NCI-H128 (cell line): ENCODE data around the gene TMEM18.

Experiments used
- DNase-seq: peaks from one replicate; lab custom pipeline; 2025; ENCODE audit not compliant: unreplicated experiment; lab: John Stamatoyannopoulos, UW

Gene TMEM18

DNA sequence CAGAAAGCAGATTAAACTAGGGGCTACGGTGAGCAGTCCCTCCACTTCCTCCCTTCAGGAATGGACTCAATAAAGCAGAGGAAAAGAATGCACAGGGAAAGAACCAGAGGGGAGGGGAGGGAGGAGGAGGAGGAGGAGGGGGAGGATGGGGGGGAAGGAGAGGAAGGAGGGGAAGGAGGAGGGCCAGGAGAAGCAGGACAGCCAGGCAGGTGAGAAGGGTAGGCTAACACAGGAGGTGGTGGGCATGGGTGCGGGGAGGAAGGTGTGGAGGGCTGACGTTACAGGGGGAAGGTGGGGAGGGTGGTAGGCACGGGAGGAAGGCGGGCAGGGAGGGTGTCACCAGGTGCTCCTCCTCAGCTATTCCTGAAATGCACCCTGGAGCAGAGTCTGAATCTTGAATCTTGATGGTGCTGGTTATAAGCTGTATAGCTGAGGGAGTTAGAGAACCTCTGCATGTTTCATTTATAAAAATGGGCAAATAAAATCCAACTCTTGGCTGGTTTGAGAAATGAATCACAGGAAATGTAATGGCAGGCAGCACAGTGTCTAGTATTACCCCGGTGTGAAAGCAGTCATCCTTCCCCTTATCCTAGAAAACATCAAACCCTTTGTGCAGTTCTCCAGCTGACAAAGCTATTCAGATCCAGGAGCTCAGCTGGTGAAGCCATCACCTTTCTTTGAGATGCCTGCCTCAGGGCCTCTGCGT, 3.4 kb downstream of the TMEM18 start:
- no peak for DNase-seq

DNA sequence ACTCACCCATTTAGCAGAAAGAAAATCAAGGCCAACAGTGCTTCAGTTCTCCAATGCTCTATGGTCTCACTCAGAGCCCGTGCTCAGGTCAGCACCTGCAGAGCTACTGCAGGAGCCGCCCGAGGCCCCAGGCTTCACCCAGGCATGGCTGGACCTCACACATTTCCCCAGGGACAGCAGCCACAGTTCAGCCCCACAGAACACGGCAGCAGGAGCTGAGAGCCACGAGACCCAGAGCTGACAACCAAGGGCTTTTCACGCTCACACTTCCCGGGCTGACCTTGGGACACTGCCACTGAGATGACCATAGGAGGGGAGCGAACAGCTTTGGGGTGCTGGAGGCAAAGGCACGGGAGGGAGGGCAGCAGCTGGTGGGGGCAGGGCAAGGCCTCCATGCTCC, 4.2 kb downstream of the TMEM18 start:
- DNase-seq: no peak

DNA sequence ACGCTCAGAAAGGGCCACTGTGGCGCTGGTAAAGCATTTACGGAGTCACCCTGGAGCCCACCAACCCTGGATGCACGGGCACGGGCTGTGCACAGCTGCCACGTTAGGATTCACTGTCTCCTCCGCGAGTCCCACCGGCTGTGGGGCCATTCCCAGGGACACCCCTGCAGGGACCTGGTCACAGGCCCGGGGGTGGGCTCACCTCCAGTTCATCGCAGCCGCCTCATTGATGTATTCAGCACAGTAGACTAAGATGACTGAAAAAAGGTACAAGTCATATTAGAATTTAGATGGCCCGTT, 4.7 kb downstream of the TMEM18 start:
- no peak for DNase-seq

DNA sequence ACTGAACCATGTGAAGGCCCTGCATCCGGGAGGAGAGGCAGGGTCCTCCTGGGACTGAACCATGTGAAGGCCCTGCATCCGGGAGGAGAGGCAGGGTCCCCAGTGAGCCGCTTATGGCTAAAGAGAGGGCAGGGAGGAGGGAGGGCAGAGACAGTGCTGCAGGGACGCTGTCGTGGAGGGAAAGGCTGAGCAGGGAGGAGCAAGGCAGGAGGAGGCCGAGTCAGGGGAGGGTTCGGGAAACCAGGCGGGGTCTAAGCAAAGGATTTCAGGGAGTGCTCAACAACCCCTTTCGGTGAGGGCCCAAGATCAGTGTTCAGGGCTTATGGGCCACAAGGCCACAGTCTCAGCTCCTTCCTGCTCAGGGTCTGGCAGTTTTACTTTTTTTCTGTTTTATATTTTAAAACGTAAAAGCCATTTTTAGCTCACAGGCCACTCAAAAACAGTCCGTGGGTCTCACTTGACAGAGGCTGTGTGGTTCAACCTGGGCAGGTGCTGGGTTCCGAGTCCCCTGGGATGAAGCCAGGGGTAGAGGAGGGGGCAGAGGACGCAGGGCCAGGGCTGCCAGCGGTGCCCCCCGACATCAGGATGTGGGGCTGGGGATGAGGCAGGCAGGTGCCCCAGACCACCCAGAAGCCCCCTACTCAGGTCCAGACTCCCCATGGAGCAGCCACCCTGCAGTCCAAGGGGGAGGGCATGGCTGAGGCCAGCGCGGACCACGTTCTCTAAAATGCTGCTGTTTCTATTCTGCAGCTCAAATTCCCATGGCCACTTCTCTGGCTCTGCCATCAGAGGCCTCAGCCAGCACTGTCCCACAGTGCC, 5.2 kb downstream of the TMEM18 start:
- no peak for DNase-seq

DNA sequence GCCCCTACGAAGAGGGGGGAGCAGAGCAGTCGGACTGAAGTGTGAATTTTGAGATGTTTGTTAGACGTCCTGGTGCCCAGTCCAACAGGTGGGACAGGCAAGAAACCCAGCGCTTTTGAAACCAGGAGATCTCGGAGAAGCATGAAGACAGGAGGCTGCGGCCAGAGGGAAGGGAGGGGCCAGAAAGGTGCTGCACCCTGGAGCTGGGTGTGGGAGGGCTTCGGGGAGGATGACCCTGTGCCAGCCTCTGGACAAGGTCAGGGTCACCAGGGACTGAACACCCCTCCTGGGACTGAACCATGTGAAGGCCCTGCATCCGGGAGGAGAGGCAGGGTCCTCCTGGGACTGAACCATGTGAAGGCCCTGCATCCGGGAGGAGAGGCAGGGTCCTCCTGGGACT, 6.1 kb downstream of the TMEM18 start:
- DNase-seq: no peak

DNA sequence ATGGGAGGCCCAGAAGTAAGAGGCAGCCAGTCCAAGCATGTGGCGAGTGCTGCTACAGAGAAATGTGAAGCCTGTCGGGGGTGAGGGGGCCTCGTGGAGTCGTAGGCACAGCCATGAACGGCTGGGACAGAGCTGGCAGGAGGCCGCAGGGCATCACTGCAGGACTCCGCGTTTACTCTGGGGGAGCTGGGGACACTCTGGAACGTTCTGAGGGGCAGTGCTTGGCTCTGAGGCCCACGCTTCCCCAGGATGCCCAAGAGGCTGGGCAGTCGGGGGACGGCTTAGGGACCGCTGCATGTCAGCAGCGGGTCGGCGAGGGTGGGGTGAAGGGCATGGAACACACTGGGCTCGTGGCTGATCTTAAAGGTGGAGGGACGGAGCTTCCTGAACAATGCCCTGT, 6.6 kb downstream of the TMEM18 start:
- no peak for DNase-seq

DNA sequence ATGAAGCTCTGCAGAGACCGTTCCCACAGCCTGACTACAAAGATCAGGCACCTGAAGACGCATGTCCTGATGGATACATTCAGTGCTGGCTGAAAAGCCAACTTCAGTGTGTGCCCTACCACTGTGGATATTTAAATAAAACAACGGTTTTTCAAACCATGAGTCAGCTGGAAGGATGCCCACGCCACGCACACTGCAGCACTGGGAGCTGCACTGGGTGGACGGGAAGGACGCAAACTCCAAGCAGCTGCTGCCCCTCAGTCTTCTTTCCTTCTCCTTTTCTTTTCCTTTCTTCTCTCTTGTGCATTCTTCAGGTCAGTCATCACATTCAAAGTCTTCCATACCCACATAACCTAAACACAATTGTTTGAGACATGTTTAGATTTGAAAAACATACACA, 7.9 kb downstream of the TMEM18 start:
- no peak for DNase-seq

DNA sequence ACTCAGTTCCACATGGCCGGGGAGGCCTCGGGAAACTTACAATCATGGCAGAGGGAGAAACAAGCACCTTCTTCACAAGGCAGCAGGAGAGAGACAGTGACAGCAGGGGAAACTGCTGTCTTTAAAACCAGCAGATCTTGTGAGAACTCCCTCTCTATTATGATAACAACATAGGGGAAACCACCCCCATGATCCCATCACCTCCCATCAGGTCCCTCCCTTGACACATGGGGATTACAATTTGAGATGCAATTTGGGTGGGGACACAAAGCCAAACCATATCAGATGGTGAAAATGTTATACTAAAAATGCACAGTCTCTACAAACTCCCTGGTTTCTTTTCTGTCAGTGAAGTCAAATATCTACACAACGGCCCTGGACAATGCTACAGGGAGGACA, 9.2 kb downstream of the TMEM18 start:
- no peak for DNase-seq

DNA sequence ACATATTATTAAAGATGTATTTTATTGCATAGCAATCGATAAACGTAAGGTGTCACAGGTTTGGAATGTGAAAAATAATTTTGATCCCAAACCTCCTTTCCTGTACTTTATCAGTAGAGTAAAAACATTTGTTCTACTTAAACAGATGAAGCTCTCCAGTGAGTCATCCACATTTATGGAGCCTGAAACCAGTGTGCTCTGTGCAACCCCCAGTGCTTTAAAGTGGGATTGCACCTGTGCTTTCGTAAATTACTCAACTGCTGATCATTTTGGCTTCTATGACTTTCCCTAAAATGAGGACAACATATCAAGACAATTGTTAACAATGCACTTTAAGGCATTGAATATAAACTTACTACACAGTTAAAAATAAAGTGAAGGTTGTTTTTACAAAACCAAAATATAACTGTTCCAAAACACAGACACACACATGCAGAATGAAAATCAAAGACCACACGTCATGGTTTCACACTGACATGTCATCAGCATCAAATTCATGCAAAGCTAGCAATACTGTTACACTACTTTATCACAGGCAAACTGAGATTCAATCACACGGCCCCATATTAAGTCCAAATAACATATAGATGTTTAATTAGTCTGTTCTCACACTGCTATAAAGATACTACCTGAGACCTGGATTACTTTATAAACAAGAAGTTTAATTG, 9.7 kb downstream of the TMEM18 start:
- DNase-seq: no peak

DNA sequence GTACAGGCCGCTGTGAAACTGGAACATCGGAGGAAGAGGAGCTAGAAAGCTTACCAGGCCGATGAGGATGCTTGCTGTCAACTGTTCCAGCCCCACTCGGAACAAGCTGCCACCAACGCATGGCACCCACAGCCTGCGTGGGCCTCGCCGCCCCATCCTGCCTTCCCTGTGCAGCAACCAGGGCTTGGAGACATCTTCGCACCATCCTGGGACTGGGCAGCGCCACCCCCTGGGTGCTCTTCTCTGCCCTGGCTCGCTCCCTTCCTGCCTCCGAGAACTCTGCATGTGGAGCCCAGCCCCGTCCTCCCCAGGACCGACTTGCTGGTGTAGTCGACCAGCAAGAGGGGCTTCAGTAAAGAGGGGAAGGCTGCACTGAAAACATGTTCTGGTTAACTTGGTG, 10.8 kb downstream of the TMEM18 start:
- no peak for DNase-seq

DNA sequence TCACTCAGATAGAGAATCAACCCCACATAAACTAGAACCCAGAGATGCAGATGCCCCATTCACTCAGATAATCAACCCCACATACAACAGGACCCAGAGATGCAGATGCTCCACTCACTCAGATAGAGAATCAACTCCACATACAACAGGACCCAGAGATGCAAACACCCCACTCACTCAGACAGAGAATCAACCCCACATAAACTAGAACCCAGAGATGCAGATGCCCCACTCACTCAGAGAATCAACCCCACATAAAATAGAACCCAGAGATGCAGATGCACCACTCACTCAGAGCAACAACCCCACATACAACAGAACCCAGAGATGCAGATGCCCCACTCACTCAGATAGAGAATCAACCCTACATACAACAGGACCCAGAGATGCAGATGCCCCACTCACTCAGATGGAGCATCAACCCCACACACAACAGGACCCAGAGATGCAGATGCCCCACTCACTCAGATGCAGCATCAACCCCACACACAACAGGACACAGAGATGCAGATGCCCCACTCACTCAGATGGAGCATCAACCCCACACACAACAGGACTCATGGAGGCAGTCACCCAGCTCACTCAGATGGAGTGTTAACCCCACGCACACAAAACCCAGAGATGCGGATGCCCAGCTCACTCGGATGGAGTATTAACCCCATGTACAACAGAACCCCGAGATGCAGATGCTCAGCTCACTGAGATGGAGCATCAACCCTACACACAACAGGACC, 11.7 kb downstream of the TMEM18 start:
- no peak for DNase-seq

DNA sequence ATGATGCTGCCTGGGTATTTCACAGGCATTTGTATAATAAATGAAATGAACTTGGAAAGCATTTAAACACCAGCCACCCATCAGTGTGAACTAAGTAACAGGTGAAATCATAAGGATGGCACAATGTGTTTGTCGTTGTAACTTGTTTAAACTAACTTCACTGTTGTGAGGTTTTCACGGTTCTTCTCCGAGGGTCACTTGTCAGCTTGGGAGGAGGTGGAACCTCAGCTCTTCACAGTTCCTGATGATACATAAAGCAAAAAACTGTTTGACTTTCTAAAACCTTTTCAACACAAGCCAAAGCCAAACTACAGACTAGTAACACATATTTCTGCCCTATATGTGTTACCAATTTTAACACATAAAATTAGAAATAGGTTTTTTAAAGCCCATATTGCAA, 13.1 kb downstream of the TMEM18 start:
- DNase-seq: no peak

DNA sequence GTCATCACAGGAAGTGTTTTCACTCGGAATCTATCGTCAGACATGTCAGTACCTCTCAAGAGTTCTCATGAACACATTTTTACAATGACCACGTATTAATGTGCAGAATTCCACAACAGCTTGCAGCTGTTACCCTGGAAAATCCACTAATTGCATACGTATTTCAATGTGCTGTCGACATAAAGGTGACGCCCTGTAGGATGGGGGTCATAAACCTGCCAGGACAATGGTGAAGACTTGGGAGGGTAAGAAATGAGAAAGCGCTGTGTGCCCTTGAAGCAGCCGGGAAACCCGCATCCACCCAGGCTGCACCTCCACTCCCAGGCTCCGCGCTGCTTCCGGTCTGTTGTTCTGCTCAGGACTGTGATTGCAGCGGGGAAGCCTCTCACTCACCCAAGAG, 14.0 kb downstream of the TMEM18 start:
- DNase-seq: no peak

DNA sequence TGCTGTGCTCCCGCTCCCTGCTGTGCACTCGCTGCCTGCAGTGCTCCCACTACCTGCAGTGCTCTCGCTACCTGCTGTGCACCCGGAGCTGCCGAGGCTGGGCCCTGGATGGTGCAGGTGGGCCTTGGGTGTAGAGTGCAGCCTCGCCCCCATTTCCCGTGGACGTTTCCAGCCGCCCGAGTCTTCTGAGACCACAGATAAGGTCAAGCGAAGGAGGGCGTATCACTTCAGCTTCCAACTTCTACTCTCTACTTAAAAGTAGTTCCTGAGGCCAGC, 15.9 kb downstream of the TMEM18 start:
- no peak for DNase-seq

DNA sequence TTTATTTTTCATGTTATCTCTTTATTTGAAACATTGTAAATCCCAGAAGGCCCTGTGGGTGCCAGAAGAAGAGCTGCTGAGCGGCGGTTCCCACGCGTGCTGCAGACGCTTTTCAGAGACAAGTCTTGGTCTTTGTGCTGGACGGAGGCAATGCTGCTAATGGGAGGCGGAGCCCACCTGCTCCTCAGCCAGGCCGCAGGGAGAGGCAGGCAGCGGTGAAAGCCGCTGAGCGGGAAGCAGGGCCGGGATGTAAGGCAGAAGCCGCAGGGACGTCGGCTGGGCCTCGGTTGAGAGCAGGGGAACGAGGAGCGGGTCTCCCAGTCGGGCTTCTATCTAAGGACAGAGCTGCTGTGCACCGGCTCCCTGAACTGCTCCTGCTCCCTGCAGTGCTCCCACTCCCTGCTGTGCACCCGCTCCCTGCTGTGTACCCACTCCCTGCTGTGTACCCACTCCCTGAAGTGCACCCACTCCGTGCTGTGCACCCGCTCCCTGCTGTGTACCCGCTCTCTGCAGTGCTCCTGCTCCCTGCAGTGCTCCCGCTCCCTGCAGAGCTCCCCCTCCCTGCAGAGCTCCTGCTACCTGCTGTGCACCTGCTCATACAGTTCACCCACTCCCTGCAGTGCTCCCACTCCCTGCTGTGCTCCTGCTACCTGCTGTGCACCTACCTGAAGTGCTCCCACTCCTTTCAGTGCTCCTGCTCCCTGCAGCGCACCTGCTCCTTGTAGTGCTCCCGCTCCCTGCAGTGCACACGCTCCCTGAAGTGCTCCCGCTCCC, 16.4 kb downstream of the TMEM18 start:
- no peak for DNase-seq

DNA sequence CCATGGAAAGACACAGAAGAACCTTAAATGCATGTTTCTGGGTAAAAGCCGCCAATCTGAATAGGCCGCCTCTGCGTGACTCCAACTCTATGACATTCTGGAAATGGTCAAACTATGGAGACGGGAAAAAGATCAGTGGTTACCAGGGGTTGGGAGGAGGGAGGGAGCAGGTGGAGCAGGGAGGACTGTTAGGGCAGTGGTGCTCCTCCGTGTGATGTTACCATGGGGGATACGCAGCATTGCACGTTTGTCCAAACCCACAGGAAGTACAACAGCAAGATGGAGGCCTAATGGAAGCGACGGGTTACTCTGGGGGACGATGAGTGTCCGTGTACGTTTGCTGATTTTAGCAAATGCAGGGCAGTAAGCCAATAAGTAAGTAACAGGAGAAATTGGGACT, 17.2 kb downstream of the TMEM18 start:
- no peak for DNase-seq

DNA sequence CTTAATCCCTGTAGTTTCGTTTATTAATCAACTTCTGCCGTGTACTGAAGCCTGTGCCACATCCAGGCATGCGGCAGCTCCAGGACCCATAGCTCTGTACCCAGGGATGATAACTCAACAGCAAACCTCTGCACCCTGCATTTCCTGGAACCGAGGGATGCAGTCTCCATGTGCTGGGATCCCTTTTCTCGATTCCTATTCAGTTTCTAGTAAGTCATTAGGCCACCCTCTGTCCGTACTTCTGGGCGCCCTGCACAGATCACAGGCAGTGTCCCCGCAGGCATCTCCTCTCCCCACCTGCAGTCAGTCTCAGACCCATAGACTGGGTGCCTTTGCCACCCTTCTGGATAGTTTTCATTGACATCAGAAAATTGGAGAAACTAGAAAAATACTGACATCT, 18.8 kb downstream of the TMEM18 start:
- DNase-seq: no peak

DNA sequence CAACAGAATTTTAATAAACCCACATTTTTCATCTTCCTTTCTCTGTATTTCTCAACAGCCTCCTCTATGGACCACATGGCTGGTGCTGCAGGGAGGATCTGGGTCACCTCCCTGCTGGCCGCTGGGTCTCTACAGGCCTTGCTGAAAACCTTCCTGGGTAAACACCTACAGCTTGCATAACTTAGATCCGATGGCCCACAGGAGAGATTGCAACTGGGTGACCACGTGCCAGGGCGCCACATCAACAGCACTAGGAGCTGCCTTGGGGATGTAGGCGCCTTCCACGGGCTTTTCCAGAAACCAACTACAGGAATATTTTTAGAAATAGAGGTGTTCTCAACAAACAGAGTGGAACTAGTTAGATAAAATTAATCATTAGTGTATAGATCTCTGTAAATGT, 19.4 kb downstream of the TMEM18 start:
- no peak for DNase-seq

DNA sequence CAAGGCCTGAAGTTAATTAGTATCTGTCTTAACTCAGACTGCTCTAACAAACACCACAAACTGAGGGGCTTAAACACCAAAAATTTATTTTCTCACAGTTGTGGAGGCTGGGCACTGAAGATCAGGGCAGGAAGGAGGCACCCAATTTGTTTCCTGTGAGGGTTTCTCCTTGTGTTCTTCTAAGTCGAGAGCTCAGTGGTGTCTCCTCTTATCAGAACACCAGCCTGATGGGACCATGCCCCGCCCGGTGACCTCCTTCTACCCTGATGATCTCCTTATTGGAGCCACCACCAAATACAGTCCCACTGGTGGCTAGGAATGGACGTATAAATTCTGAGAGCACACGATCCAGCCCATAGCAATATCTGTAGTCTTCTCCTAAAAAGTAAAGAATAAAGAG, 20.5 kb downstream of the TMEM18 start:
- DNase-seq: no peak

DNA sequence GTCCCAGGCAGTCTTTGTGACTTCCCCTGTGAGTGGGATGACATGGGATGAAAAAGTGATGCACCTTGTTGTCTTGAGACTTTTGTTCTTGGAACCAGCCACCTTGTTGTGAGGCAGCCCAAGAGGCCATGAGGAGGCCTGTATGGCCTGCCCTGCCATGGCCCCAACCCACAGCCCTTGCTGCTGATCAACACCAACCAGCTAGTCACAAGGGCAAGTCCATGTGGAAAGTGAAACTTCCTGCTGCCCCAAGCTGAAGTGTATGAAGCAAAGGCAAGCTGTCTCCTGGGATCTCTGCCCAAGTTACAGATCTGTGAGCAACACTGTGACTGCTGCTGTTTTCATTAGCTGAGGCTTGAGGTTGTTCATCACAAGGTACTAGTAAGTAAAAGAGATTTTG, 21.6 kb downstream of the TMEM18 start:
- DNase-seq: no peak

DNA sequence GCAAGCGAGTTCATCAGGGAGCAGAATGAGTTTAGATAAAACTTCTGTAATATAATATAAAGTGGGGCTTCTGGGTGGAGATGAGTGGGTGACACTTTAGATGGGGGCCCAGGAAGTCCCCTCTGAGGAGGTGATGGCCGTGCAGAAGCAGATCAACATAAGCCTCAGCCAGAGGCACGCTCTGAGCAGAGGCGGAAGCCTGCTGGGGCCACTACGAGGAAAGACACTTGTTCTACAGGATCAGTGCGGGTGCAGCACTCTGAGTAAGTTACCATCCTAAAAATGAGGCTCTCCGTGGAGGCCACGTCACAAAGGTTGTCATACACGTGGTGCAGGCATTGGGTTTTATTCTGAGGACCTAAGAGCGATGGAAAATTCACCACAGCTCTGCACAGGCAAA, 22.3 kb downstream of the TMEM18 start:
- DNase-seq: no peak
